GM23338 (cell line): ENCODE results near the gene HSPA1B. TPM values are rescaled to one million over a fixed set of nuclear protein-coding genes. Genes with fewer than 3 reads are reported as not detected.

Source experiments
- ATAC-seq: fragments of 200-7000 bp; cut with Tn5 transposase; 3 replicates; pipeline ENCODE4 v1.9.1; 2020
- DNase-seq: peaks from one replicate; pipeline ENCODE4 v3.0.0-alpha.2; 2015; ENCODE audit warnings: low spot score
- H2AFZ ChIP-seq: fragments of 200-600 bp; sonication (generic); 2 replicates; pipeline ENCODE4 v1.8.0; 2016; ENCODE audit warnings: antibody characterized with exemption, mild to moderate bottlenecking, moderate library complexity
- H3F3A ChIP-seq: fragments of 200-600 bp; sonication (generic); replicated peaks from 2 replicates; pipeline ENCODE4 v1.8.0; 2017; ENCODE audit warnings: antibody characterized with exemption, mixed run types, low read depth
- H3K27ac ChIP-seq: fragments of 200-600 bp; sonication (generic); 2 replicates; pipeline ENCODE4 v1.6.1; 2016; ENCODE audit warnings: low read depth
- H3K27me3 ChIP-seq: fragments of 200-600 bp; sonication (generic); 2 replicates; pipeline ENCODE4 v1.8.0; 2016; ENCODE audit warnings: mild to moderate bottlenecking, mixed run types, moderate library complexity; ENCODE audit not compliant: insufficient read depth
- H3K36me3 ChIP-seq: fragments of 200-600 bp; sonication (generic); 2 replicates; pipeline ENCODE4 v1.8.0; 2016; ENCODE audit warnings: mild to moderate bottlenecking; ENCODE audit not compliant: insufficient read depth
- H3K4me1 ChIP-seq: fragments of 200-600 bp; sonication (generic); 2 replicates; pipeline ENCODE4 v1.8.0; 2016; ENCODE audit warnings: mild to moderate bottlenecking, moderate library complexity; ENCODE audit not compliant: insufficient read depth
- H3K4me2 ChIP-seq: fragments of 200-600 bp; sonication (generic); 2 replicates; pipeline ENCODE4 v1.7.1; 2017; ENCODE audit warnings: mixed run types
- H3K4me3 ChIP-seq: fragments of 200-600 bp; sonication (generic); 2 replicates; pipeline ENCODE4 v1.6.1; 2016; ENCODE audit warnings: mixed run types
- H3K79me2 ChIP-seq: fragments of 200-600 bp; sonication (generic); replicated peaks from 2 replicates; pipeline ENCODE4 v1.8.0; 2017; ENCODE audit warnings: mild to moderate bottlenecking; ENCODE audit not compliant: insufficient read depth
- H3K9me2 ChIP-seq: fragments of 200-600 bp; sonication (generic); 2 replicates; pipeline ENCODE4 v1.8.0; 2017; ENCODE audit not compliant: insufficient read depth
- H4K20me1 ChIP-seq: fragments of 200-600 bp; sonication (generic); replicated peaks from 2 replicates; pipeline ENCODE4 v1.8.0; 2017; ENCODE audit warnings: mild to moderate bottlenecking; ENCODE audit not compliant: insufficient read depth
- H3K27ac Mint-ChIP-seq: 2 replicates; pipeline ENCODE4 v1.8.0; 2020; ENCODE audit warnings: inconsistent platforms, mild to moderate bottlenecking, moderate library complexity, mixed read lengths
- H3K27me3 Mint-ChIP-seq: 3 replicates; pipeline ENCODE4 v1.8.0; 2022; ENCODE audit warnings: low read depth, mild to moderate bottlenecking, moderate library complexity, mixed read lengths, inconsistent platforms; ENCODE audit not compliant: insufficient read depth, poor library complexity
- H3K36me3 Mint-ChIP-seq: 3 replicates; pipeline ENCODE4 v1.8.0; 2021; ENCODE audit warnings: low read depth, mild to moderate bottlenecking, inconsistent platforms, moderate library complexity, mixed read lengths
- H3K4me1 Mint-ChIP-seq: 3 replicates; pipeline ENCODE4 v1.8.0; 2020; ENCODE audit warnings: mild to moderate bottlenecking, inconsistent platforms, mixed read lengths
- H3K4me3 Mint-ChIP-seq: 3 replicates; pipeline ENCODE4 v1.8.0; 2021; ENCODE audit warnings: moderate library complexity, mild to moderate bottlenecking, inconsistent platforms, mixed read lengths
- H3K9me3 Mint-ChIP-seq: 3 replicates; pipeline ENCODE4 v1.8.0; 2020; ENCODE audit warnings: moderate library complexity, mild to moderate bottlenecking, inconsistent platforms, mixed read lengths
- CREB1 ChIP-seq: fragments of 250-450 bp; sonication (Bioruptor Pico); IDR thresholded peaks from 2 replicates; pipeline ENCODE4 v1.5.0; 2020; ENCODE audit warnings: low read depth, mild to moderate bottlenecking, moderate library complexity
- EZH2 ChIP-seq: fragments of 200-600 bp; sonication (generic); IDR thresholded peaks from one replicate; pipeline ENCODE4 v1.8.0; 2017; ENCODE audit warnings: antibody characterized with exemption, mild to moderate bottlenecking, low read depth; ENCODE audit not compliant: unreplicated experiment
- EZH2phosphoT487 ChIP-seq: fragments of 200-600 bp; sonication (generic); IDR thresholded peaks from one replicate; pipeline ENCODE4 v1.8.1; 2018; ENCODE audit warnings: antibody characterized with exemption; ENCODE audit not compliant: unreplicated experiment
- NANOG ChIP-seq: IDR thresholded peaks from 2 replicates; pipeline ENCODE4 v1.6.1; 2016; ENCODE audit warnings: antibody characterized with exemption, borderline replicate concordance
- STAT1 ChIP-seq: IDR thresholded peaks from one replicate; pipeline ENCODE4 v1.6.1; 2016; ENCODE audit warnings: antibody characterized with exemption; ENCODE audit not compliant: unreplicated experiment
- ZNF114 ChIP-seq: fragments of 250-450 bp; sonication (Bioruptor Pico); IDR thresholded peaks from 2 replicates; pipeline ENCODE4 v1.5.0; 2020; ENCODE audit warnings: mild to moderate bottlenecking, moderate library complexity
- polyA plus RNA-seq: library from polyadenylated mRNA; unstranded; fragments of >200 nt; fragmentation: Nextera tagmentation; extraction: Ambion mirVana; gene quantifications from 2 replicates; pipeline ENCODE4 v1.2.1, GENCODE V29; 2016
- total RNA-seq: library from RNA; depleted of rRNA; stranded (reverse); fragments of >200 nt; shearing (Covaris generic); gene quantifications from 2 replicates; pipeline ENCODE4 v1.2.3, GENCODE V29; 2014
- TF ChIP-seq, protein P1 (sequence below): IDR thresholded peaks from 2 replicates; pipeline ENCODE4 v1.6.1; 2016; ENCODE audit warnings: antibody characterized with exemption

Gene HSPA1B
- total and polyA plus RNA-seq, 2 experiments from 2014 or later = 31.7 to 113 TPM

DNA sequence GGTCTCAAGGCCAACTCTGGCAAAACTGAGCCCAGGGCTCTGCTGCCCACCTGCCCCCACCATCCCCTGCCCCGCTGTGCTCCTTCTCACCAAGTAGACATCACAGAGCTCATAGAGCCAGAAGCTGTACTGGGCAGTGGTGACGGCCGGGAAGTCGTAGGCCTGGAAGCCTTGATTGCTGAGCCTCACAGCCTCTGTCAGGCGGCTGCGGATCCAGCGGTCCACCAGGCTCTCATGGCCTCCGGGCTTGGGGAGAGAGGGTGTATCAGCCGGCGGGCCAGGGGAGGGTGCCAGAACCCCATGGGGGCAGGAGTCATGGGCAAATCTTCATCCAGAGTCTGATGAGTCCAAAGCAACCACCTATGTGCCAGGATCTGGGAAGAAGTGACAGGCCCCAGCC is 47.6 kb upstream of the HSPA1B start:
- H3K4me1 Mint-ChIP-seq = no peaks in the 10 kb centered on the region
- no peak overlapping the region for H3K4me3 Mint-ChIP-seq
- peaks cover 20% of the 10 kb centered on the region for H3K27me3 Mint-ChIP-seq
- Histone ChIP-seq H3K27me3 (no peaks in the 10 kb centered on the region), H4K20me1 (no peaks in the 10 kb centered on the region; the same call in 1 of the 2 replicates), H3K4me3 (no peak overlapping the region), H3K4me1 (no peaks in the 10 kb centered on the region), H3K79me2 (no peaks in the 10 kb centered on the region), H3K27ac (no peak overlapping the region), H3K9me2 (no peaks in the 10 kb centered on the region), H3F3A (peaks cover 4% of the 10 kb centered on the region; the same call in 1 of the 2 replicates), H3K4me2 (no peak overlapping the region), H3K36me3 (no peaks in the 10 kb centered on the region; the same call in 1 of the 2 replicates), H2AFZ (no peak overlapping the region)
- TF ChIP-seq CREB1 = no peak
- TF ChIP-seq ZNF114 (CRISPR knock-in tag) = no peak
- TF ChIP-seq, protein P1, sequence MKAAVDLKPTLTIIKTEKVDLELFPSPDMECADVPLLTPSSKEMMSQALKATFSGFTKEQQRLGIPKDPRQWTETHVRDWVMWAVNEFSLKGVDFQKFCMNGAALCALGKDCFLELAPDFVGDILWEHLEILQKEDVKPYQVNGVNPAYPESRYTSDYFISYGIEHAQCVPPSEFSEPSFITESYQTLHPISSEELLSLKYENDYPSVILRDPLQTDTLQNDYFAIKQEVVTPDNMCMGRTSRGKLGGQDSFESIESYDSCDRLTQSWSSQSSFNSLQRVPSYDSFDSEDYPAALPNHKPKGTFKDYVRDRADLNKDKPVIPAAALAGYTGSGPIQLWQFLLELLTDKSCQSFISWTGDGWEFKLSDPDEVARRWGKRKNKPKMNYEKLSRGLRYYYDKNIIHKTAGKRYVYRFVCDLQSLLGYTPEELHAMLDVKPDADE = no peak
- TF ChIP-seq STAT1 = no peak
- H3K9me3 Mint-ChIP-seq = no peaks in the 10 kb centered on the region
- H3K36me3 Mint-ChIP-seq = peaks cover 43% of the 10 kb centered on the region
- no peak for ATAC-seq
- no peak overlapping the region for H3K27ac Mint-ChIP-seq
- no peak for DNase-seq

DNA sequence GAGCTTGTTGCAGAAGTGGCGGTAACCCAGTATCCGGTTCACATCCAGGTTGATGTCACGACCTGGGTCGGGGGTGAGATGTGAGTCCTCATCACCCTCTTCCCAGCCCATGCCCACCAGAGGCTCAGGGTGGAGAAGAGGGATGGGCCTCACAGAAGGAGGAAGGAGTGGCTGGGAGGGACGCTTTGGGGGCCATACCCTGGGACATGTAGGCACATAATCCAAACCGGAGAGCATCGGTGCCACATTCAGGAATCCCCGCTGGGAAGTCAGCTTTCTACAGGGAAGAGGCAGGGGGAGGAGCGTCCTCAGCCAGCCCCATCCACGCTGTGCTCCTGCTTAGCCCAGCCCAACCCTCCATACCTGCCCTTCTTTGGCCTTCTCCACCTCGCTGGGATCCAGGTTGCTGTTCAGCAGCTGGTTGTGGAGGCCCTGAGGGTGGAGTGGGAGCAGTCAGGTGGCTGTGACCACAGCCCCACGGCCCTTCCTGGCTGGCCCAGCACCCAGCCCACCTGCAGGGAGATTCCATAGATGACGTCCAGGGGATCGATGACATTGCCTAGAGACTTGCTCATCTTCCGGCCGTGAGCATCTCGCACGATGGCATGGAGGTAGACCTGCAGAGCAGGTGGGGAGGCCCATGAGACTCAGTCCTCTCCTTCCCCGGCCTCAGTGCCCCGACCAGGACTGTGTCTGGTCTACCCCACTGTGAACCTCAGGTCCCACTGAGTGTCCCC is 46.9 kb upstream of the HSPA1B start:
- Histone ChIP-seq H2AFZ (no peak overlapping the region), H3K9me2 (no peaks in the 10 kb centered on the region), H3K27ac (no peak overlapping the region), H3K79me2 (no peaks in the 10 kb centered on the region), H4K20me1 (no peaks in the 10 kb centered on the region; the same call in 1 of the 2 replicates), H3K27me3 (no peaks in the 10 kb centered on the region), H3K4me2 (no peak overlapping the region), H3K4me1 (no peaks in the 10 kb centered on the region), H3F3A (peaks cover 4% of the 10 kb centered on the region; the same call in 1 of the 2 replicates), H3K36me3 (no peaks in the 10 kb centered on the region; the same call in 1 of the 2 replicates), H3K4me3 (no peak overlapping the region)
- Mint-ChIP-seq H3K4me3 (no peak overlapping the region), H3K27ac (no peak overlapping the region), H3K4me1 (no peaks in the 10 kb centered on the region), H3K27me3 (peaks cover 18% of the 10 kb centered on the region), H3K9me3 (no peaks in the 10 kb centered on the region), H3K36me3 (peaks cover 49% of the 10 kb centered on the region)
- TF ChIP-seq EZH2 = no peak
- no peak for TF ChIP-seq NANOG
- TF ChIP-seq ZNF114 (CRISPR knock-in tag) = no peak
- no peak for TF ChIP-seq STAT1
- TF ChIP-seq EZH2phosphoT487 = no peak
- no peak for DNase-seq
- ATAC-seq = no peak
